GM18499 (cell line): ENCODE results near the gene DUSP9.

Experiments
- ATAC-seq: cut with Tn5 transposase; IDR thresholded peaks from one replicate; pipeline ENCODE4 v1.9.1; 2021; ENCODE audit warnings: moderate number of reproducible peaks; ENCODE audit not compliant: insufficient read depth, unreplicated experiment

The DUSP9 gene

GRCh38 chrX:153645921-153646488, 998 bp upstream of the DUSP9 start:
- ATAC-seq: no peak

GRCh38 chrX:153647461-153648357, 706 bp downstream of the DUSP9 start:
- ATAC-seq: no peak

GRCh38 chrX:153648358-153649177, 1.6 kb downstream of the DUSP9 start:
- ATAC-seq: no peak

GRCh38 chrX:153649178-153649914, 2.3 kb downstream of the DUSP9 start:
- ATAC-seq: no peak

GRCh38 chrX:153649915-153650782, 3.1 kb downstream of the DUSP9 start:
- no peak for ATAC-seq

- no peak for ATAC-seq
Observed at GRCh38 chrX:153650959-153651358, 4.0 kb downstream of the DUSP9 start.

- ATAC-seq: no peak
Observed at GRCh38 chrX:153651540-153652079, 4.6 kb downstream of the DUSP9 start.

- no peak for ATAC-seq
Observed at GRCh38 chrX:153653556-153653955, 6.6 kb downstream of the DUSP9 start.

GRCh38 chrX:153657161-153657560, 10.2 kb downstream of the DUSP9 start:
- ATAC-seq: no peak

- no peak for ATAC-seq
Observed at GRCh38 chrX:153659268-153659667, 12.3 kb downstream of the DUSP9 start.

GRCh38 chrX:153662266-153662665, 15.3 kb downstream of the DUSP9 start:
- ATAC-seq: no peak

- no peak for ATAC-seq
Observed at GRCh38 chrX:153665726-153666306, 18.8 kb downstream of the DUSP9 start.

GRCh38 chrX:153667281-153667955, 20.4 kb downstream of the DUSP9 start:
- ATAC-seq: no peak

- ATAC-seq: no peak
Observed at GRCh38 chrX:153667956-153668396, 21.0 kb downstream of the DUSP9 start.

- no peak for ATAC-seq
Observed at GRCh38 chrX:153668423-153669173, 21.6 kb downstream of the DUSP9 start.

GRCh38 chrX:153669174-153669890, 22.3 kb downstream of the DUSP9 start:
- no peak for ATAC-seq
